Left forelimb (tissue), 1 donor: ENCODE results near the gene NRM.
"Not testable (repeated sequence)": the region's sequence is repeated elsewhere in the genome, so short reads cannot be mapped to it uniquely, and the experiment has no call there.

Experiments used
- DNase-seq: peaks from one replicate; pipeline ENCODE4 v3.0.0-alpha.2; 2018; ENCODE audit warnings: low spot score

The NRM gene

GRCh38 chr6:30666300-30666699 is 24.5 kb downstream of the NRM start:
- not testable (repeated sequence) for DNase-seq

GRCh38 chr6:30664994-30665767 is 25.6 kb downstream of the NRM start:
- no peak for DNase-seq

- DNase-seq = not testable (repeated sequence)
These were observed 32.9 kb downstream of the NRM start for GRCh38 chr6:30657922-30658321.

GRCh38 chr6:30657454-30657853 is 33.3 kb downstream of the NRM start:
- no peak for DNase-seq

GRCh38 chr6:30656513-30656912 is 34.3 kb downstream of the NRM start:
- no peak for DNase-seq

- no peak for DNase-seq
These were observed 35.1 kb downstream of the NRM start for GRCh38 chr6:30655743-30656094.

- DNase-seq = no peak
These were observed 35.7 kb downstream of the NRM start for GRCh38 chr6:30654798-30655742.

- DNase-seq = no peak
These were observed 39.6 kb downstream of the NRM start for GRCh38 chr6:30651143-30651542.

GRCh38 chr6:30647242-30648116 is 43.3 kb downstream of the NRM start:
- no peak for DNase-seq

GRCh38 chr6:30646450-30647241 is 44.1 kb downstream of the NRM start, which contains the start of gene C6orf136:
C6orf136 (plus strand) TSS chr6:30647133; CDS start chr6:30647232, 99 bp downstream.
- DNase-seq = peak; percentile 94

- no peak for DNase-seq
These were observed 44.8 kb downstream of the NRM start for GRCh38 chr6:30645989-30646388.

GRCh38 chr6:30644769-30645168 is 46.0 kb downstream of the NRM start:
- no peak for DNase-seq

- DNase-seq = no peak
These were observed 47.1 kb downstream of the NRM start for GRCh38 chr6:30643656-30644055.

- DNase-seq = no peak
These were observed 49.7 kb downstream of the NRM start for GRCh38 chr6:30641048-30641447.

GRCh38 chr6:30640481-30640880 is 50.3 kb downstream of the NRM start:
- no peak for DNase-seq
